GM19468 (cell line): ENCODE data around the gene DHRS12.
"Not testable (repeated sequence)": the region's sequence is repeated elsewhere in the genome, so short reads cannot be mapped to it uniquely, and the experiment has no call there.

Experiments
- ATAC-seq: cut with Tn5 transposase; IDR thresholded peaks from one replicate; pipeline ENCODE4 v1.9.1; 2021; ENCODE audit warnings: mild to moderate bottlenecking, moderate library complexity, moderate number of reproducible peaks; ENCODE audit not compliant: unreplicated experiment; ENCODE audit errors: extremely low read depth

DHRS12 gene

DNA sequence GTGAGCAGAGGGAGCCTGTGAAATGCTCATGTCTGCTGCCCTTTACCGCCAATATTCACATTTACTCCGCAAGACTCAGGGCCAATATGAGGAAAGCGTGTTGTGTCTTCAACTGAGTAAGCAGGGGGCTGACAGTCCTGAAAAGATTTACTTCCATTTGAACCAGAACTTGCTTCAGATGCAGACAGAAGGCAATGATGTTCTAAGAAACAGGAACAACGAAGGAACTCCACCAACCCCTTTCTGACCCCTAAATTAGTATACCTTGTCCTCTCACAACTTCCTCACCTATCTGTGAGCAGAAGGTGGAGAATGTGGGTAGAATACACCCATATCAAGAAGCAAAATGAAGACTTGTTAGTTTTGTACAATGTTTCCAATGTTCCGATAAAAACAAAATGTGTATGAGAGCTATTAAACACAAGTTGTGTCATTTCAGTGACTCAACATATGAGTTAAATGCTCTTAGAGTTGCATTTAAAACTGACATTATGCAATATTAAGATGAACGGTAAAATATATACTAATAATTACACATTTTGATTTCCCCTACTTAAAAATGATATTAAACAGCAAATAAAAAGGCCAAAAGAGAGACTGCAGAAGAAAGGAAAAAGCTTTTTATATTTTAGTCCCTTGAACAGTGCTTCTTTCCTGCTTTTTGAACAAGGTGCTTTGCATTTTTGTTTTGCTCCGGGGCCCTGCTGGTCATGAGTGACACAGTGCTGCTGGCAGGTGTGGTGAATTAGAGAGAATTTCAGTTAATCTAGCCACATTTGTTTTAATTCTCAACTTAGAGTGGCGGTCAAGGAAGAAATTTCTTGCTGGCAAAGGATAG lies 25.0 kb upstream of the DHRS12 start:
- no peak for ATAC-seq

DNA sequence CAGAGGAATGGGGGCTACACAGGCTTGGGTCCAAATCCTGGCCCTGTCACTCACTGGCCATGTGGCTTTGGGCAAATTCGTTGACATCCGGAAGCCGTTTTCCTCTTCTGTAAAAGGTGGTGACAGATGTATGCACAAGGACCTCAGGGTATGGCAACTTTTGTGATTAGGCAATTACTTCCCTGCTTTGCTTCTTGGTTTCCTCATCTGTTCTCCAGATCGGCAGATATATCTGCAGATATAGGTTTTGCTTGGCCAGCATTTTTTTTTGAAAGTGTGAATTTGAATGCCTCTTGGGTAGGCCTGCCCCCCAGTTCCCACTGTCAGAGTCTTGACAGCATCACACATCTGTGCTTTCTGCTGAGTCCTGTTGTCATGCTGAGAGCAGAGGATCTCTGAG lies 23.3 kb upstream of the DHRS12 start:
- no peak for ATAC-seq

DNA sequence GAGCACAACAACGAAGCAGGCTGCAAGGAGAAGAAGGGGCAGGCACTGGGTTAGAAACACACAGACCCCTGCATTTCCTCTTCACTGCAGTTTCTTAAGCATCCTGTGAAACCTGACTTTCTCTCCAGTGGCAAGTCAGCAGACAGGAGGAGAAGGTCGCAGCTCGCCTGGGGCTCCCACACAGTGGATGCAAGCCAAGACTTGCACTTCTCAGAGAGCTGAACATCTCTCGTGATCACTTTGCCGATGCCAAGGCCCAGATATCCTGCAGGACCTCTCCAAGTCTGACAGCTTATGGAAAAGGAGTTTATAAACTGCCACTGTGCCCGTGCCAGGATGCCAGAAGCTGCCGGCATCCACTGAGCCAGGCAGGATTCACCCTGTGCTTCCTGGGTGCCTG lies 22.6 kb upstream of the DHRS12 start:
- no peak for ATAC-seq

DNA sequence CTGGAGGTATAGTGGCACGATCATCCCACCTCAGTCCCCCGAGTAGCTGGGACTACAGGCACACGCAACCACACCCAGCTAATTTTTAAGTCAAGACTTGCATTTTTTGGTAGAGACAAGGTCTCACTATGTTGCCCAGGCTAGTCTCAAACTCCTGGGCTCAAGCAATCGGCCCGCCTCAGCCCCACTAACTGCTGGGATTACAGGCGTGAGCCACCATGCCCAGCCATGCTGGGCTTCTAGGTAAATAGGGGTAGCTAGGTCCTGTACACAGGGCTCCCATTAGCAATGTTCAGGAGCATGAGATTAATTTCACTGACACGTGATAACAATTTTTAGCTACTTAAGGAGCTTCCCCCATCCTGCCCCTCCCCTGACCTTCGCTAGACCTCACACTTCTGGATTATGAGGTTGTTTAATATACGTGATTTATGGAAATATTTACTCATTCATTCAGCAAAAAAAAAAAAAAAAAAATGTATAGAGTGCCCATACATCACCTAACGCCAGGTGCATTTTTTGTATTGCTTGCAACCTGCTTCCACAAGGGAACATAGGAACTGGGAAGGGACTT lies 21.8 kb upstream of the DHRS12 start:
- ATAC-seq = no peak

DNA sequence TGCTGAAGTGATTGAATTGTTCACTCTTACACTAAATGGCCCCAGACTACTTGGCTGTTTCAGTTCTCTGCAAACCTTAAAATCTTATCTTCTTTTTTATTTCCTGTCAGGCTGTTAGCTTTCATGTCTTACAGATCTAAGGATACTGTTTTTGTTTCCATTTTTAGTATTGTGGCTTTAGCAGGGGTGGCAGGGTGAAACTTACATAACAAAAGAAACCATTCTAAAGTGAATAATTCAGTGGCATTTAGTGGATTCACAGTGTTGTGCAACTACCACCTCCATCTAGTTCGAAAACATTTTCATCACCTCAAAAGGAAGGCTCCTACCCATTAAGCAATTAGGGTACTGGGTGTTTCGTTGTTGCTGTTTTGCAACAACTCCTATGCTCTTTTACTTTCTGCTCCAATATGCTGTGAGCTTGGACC lies 21.2 kb upstream of the DHRS12 start:
- no peak for ATAC-seq

DNA sequence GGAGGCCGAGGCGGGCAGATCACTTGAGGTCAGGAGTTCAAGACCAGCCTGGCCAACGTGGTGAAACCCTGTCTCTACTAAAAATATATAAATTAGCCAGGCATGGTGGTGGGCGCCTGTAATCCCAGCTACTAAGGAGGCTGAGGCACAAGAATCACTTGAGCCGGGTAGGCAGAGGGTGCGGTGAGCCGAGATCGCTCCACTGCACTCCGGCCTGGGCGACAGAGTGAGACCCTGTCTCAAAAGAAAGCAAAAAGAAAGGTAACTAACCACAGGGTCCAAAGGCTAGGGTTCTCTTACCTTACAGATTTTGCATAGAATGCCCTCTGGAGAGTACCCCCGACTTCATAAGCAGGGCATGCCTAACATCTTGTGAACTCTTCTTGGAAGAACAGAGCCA lies 20.7 kb upstream of the DHRS12 start:
- ATAC-seq = not testable (repeated sequence)

DNA sequence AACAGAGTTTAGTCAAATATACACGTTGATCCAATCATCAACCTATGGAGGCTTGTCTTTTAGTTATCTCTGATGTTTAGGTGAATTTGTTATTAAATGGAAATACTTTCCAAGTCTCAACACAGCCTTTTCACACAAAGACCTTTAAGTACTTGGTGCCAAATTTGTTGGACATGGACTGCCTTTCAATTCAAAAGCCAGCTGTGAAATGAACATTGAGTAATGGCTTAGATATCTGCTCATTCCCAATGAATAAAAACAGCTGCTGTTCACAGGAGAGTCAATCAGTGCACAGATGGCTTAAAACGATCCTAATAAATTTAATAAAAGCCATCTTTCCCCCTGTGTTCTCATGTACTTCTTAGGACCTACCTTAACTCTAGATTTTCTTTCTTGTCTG lies 19.9 kb upstream of the DHRS12 start:
- no peak for ATAC-seq

DNA sequence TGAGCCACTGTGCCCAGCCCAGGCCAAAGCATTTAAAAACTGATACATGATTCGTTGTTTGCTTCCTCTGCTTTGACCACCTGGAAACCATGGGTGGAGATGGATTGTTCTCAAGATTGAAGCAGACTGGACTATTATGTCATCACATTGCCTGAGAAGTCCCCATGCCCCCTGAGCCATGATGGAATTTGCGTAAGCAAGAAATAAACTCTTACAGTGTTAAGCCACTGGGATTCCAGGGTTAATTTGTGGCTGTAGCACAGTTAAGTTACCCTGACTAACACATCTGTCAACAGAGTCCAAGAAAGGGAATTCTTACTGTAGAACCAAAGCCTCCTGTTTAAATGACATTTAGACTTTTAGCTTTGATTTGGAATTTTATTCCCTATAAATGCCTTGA lies 19.4 kb upstream of the DHRS12 start:
- ATAC-seq = no peak

DNA sequence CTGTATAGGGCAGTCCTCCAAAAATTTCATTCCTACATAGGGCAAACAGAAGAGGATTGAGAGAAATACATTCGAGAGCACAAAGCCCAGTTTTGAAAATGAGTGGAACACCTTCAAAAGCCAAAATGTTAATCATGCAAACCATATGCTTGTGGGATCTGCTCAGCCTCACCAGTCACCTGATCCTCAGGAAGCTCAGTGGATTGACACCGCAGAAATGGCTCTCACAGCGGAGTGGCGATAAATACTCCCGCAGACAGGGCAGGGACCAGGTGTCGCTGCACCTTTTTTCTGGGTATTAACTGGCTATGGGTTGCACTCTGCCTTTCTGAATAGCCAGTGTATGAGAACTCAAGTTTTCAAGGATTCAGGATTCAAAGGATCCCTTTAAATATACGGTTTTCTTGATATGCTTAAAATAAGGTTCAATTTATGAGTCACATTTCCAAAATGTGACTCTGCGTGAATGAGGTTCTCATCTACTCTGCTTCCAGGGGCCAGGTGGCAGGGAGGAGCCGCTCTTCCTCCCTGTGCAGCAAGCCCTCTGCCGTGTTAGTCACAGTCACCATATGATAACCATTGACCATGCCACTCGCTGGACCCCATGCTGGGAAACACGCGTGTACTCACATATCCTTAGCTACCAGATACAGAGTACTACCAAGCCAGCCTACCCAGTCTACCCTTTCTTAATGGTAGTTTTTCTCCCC lies 18.3 kb upstream of the DHRS12 start:
- no peak for ATAC-seq

DNA sequence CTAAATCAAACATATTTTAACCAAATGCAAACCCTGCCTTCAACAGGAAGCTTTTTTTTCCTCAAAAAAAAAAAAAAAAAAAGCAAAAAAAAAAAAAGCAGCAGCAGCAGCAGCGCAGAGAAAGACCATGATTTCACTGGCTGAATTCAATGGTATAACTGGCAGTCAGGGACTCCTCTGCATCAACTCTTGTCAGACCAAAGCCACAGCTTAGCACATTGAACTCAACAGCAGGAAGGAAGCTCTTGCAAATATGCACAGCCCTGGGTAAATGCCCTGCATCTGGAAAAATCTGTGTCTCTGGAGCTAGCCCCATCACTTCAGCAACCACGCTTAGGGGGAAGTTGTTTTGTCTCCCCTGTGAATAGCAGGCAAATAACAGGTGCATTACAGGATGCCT lies 17.6 kb upstream of the DHRS12 start:
- no peak for ATAC-seq

DNA sequence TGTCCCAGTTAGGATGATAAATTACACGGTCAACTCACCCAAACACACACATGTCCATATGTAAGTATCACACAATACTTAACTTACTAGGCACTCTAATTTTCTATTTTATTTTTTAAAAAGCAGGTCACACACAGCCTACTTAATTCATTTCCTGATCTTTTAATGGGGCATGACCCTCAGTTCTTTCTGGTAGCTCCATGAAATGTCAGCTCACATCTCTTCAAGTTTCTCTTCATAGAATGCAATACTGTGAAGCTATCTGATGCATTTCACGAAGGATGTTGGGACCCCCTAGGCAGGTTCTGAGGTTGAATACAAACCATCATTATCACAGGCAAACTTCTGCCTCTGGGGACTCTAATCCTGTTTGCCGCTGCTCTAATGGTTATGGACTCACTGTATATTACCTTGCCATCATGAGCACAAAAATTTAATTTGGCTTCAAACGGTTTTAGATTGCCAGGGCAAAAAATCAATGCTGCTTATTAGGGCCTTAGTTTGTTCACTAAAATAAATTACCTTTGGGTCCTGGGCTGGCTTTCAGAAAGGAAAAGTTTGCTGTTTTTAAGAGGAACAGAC lies 16.1 kb upstream of the DHRS12 start:
- no peak for ATAC-seq

DNA sequence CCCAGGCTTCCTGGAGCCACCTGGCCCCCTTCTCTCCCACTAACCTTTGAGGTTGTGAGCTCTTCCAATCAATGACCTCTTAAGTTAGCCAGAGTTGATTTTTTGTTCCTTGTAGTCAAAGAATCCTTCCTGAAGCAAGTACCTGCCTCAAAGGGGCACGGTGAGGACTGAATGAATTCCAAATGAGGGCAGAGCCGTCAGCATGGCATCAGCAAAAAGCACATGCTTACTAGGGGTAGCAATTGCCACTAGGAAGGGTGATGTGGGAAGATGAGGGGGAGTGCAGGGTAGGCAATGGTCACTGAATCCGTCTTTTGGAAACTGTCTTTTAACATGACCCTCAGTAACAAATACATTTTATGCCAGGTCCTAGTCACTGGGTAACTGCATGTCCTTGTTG lies 15.6 kb upstream of the DHRS12 start:
- ATAC-seq = no peak

DNA sequence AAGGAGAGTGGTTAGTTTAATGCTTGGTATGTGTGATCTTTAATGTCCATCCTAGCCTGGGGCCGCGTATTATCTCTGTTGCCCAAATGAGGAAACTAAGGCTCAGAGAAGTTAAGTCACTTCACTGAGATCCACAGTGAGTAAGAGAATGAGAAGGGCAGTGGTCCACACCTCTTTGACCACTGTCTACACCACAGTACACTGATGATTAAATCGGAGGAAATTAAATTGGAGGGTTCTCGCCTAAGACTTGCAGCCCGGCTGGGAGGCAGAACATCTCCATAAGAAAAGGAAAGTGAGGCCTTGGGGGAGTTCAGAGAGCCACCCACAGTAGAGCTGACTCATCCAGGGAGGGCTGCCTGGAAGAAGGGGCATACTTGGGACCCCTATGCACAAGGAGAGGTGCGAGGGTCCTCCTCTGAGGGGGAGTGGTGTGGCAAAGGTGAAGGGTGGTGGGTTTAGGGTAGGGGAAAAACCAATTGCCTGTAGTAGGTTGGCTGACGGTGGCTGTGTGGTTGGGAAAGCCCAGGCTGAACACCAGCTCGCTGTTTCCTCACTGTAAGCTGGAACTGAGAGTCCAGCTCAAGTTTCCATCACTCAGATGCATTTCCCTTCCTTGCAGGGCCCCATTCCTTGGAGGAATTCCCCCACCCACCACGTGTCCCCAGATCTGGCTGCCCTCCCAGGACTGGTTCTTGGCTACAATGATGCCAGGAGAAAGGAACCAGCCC lies 15.0 kb upstream of the DHRS12 start:
- no peak for ATAC-seq

DNA sequence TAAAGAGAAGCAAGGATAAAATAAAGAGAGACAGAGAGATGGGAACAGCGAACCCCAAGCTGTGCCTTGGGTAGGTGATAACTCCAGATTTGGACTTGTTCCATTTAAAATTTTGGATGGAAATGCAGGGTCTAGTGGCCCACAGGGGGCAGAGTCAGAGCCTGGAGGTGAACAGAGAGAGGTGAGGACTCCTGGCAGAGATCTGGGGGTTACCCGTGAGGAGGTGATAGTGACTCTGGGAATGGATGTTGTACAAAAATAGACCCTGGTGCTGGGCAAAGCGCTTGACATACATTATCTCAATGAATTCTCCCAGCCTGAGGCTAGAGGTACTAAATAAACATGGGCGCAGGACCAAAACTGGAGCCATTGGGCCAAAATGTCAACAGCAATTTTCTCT lies 14.3 kb upstream of the DHRS12 start:
- no peak for ATAC-seq

DNA sequence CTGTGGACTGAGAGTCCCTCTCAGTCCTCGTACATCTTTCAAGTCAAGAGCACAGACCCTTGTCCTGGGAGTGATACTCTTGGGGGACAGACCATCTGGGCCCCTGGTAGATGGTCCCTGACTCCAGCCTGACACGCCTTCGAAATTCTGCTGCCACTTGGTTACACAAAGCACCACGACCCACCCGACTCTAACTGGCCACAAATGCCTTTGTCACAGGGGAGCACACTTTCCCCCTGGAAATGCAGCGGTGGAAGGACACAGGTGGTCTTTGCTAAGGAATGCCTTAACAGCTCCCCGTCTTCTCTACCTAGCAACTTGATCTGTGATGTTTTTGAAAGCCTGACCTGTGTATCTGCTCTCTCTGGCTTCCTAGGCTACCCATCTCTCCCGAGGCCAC lies 13.8 kb upstream of the DHRS12 start:
- ATAC-seq = no peak

DNA sequence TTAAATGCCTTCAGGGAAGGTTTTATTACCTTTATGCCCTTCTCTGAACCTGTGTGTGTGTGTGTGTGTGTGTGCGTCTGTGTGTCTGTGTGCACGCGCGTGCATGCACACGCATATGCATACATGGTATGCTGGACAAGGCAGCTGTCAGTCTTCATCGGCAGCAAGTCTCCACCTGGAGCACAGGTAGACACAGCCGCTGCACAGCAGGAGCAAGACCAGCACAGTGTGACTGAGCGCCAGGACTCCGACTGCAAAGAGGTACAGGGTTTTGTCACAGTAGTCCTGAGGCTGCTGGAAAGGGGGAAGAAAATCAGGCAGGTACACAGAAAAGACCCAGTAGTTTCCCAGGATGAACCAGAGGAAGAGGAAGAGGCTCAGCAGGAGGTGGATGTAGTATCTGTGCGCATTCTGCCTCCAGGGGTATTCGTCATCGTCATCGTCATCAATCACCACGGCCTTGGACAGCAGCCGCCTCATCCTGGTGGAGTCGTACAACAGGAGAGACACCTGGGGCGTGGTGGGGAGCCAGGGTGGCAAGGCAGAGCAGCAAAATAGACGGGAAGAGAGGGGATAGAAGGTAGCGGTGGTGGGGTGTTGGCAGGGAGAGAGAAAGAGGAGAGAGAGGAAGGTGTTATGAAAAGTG lies 12.8 kb upstream of the DHRS12 start:
- no peak for ATAC-seq

DNA sequence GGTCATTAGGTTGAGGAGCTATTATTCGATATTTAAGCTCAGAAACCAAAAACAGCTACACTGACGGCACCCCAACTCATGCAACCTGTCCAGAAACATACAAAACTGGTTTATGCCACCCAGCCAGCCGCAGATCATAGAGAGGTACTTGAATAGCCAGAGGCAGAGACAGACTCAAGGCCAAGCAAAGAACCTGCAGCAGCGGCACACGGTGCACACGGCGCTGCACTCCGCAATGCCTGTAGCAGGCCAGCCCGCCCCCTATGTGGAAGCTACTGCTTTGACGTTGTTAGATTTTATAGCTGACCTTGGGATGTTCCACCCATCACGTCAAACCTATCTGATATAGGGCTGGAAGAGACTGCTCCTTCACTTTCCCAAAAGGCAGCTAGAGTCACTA lies 11.9 kb upstream of the DHRS12 start:
- ATAC-seq = no peak

DNA sequence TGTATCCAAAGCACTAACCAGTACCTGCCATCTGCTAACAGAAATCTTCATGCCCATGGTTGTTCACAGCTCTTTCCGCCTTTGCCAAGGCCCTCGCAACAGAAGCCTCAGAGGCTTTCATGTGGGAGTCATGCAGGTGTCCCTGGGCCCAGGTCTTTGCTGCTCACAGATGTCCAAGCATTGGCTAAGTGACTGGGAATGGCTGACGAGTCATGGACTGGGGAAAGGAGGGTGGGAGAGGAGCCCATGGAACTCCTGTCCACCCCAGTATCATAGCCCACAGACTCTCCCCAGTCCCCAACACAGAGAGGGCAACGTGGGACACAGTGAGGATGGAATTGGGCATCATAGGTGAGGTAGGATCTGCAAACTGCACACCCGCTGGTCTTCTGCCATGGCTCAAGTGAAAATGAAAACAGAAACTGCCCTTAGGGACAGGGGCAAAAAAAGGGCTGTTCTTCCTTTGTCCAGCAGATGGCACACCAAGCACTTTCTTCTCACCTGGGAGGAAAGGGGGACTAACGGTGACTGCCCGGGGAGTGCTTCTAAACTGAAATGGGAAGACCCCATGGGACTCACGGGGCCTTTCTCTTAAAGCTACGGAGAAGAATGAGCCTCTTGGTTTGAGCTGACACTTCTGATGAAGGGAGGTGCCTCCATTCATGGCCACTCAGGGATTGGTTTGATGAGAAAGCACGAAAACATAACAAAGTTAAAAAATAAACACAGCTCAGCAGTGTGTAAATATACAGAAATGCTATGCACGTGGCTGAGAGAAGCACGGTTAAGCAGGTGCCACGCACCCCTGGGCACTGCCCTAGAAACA lies 11.1 kb upstream of the DHRS12 start:
- peak; percentile 73 for ATAC-seq

DNA sequence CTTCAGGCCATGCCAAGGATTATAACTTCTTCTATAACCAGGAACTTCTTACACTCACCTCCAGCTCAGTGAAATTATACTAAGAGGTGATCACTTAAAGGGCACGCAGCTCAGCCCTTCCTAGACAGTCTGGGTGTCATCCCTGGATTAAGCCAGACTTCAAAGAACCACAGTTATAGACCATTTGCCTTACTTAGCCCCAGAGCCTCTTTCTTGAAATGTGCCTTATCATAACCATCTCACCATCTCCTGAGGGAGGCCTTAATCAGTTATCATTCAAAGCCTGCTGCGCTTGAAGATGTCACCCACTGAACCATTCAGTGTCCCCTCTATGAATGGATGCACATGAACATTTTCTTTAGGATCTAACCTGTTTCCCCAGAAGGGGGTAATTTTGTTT lies 10.1 kb upstream of the DHRS12 start:
- no peak for ATAC-seq
